Esophagus muscularis mucosa (tissue), 3 donors: ENCODE data around the gene CBX2.

ENCODE experiments used
- CTCF ChIP-seq, 3 experiments: fragments of 200-600 bp in 2 of 3; fragments of 450-650 bp in 1 of 3; sonication (generic) in 2 of 3; IDR thresholded peaks; one replicate each; pipeline ENCODE4 v1.5.1; 2017 to 2019; ENCODE audit warnings: antibody characterized with exemption in 3 of 3, mild to moderate bottlenecking in 2 of 3, moderate library complexity in 1 of 3
- POLR2AphosphoS5 ChIP-seq, 2 donors: sonication (generic); formaldehyde crosslinking; IDR thresholded peaks; one replicate each; pipeline ENCODE4 v1.6.1; 2017; ENCODE audit warnings: antibody characterized with exemption in 2 of 2

DNA sequence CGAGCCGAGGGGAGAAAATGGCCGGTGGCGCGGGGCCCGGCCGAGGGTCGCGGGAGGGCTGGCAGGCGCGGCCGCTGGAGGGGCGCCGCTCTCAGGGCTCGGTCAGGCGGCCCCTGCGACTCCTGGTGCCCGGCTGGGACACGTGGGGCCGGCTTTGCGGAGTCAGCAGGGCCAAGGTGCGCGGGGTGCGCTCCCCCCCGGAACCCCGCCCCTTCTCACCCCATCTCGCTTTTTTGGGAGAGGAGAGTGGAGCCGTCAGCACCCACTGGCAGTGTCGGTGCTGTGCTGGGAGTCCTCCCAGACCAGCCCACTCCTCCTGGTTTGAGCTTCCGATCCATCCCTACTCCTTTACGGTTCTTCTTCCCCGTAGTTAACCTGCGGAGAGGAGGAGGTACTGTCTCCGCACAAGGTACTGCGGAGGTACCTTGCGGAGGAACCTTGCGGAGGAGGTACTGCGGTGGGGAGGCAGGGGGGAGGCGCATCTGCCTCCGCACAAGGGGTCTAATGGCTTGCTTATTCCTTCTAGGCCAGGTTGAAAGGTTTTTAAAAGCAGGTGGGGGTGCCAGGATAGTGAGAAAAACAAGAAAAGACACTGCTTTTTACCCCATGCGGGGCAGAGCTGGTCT is 38.0 kb downstream of the CBX2 start:
- TF ChIP-seq CTCF (IDR thresholded peaks at IDR 0.05) (no peak), POLR2AphosphoS5 (IDR thresholded peaks at IDR 0.05) (no peak)
